Urothelium cell line (cell line): ENCODE measurements around the gene EPAS1.
A peak's percentile ranks its signal among the peaks of the same experiment; 100 is the strongest.

Experiments used
- DNase-seq: peaks from one replicate; pipeline ENCODE4 v3.0.0; 2011; ENCODE audit warnings: low spot score, mixed read lengths
- FAIRE-seq: peaks from 2 replicates; lab custom pipeline; 2011; peaks lifted over from hg19 to GRCh38; lab: Jason Lieb, UNC

Gene EPAS1

DNA sequence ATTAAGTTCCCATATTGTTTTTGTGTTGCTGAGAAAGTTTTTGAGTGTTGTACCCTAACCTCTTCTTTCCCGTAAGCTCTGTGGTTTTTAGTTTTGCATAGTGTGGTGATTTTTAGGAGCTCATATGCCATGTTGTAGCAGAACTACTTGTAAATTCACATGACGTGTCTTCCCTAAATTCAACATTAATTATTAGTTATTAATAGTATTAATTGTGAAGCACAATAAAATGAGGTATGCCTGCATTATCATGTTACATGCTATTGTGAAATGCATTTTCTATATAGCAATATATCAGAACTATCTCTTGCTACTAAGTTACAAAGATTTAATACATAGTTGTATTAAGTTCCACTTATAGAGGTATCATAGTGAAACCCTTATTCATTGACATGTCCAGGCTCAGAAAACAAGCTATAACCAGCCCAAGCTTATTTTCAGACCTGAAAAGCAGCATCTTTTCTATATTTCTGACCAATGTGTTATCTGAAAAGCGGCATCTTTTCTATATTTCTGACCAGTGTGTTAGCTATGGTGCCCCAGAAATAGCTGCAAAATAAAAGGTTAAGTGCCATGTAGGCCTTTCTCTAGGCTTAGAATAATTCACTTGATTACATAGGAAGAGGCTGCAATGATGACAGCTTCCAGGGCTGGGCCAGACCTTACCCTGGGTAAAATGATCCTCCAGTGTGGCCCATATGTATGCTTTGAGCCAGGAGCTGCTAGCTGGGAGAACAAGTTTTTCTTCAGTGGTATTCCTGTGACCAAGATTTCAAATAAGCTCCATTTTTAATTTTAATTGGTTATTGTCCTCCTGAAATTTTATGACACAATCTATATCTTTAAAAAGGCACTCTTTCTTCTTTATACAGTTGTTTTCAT lies 21.6 kb downstream of the EPAS1 start:
- no peak for FAIRE-seq

DNA sequence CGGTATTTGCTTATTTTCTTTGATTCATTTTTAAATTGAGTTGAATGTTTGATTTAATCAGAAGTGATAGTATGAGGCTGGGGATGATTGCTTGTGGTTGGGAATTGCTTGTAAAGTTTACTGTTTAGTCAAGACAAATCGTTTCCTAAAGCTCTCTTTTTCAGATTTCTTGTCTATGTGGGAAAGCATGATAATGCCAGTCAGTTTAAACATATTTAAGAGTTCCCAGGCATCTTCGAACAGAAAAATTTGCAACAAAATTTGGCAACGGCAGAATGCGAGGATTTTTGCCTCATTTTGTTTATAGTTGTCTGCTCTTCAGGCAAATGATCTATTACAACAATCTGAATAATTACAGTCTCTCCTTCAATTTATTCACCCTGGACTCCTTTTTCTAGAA lies 22.5 kb downstream of the EPAS1 start:
- DNase-seq: no peak
- no peak for FAIRE-seq

More for the DNA sequence above, 21.6 kb downstream of the EPAS1 start:
- DNase-seq: no peak

DNA sequence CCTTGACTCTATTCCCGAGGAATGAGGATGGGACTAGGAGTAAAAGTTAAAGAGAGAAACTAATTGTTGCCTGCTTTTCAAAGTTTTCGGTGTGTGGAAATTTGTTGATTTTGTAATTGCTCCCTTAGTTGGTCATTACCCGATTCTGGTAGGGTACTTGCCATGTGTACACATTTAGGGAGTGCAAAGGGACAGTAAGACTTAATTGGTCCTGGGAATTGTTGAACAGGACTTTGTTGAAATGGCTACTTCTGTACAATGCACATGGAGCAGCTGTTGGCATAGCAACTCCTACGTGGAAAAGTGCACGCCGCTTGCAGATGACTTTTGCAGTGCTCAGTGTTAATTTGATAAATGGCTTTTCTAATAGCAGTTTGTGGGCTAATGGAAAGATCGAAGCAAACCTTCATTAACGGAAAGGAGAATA lies 22.9 kb downstream of the EPAS1 start:
- FAIRE-seq (no peak), DNase-seq (no peak)

DNA sequence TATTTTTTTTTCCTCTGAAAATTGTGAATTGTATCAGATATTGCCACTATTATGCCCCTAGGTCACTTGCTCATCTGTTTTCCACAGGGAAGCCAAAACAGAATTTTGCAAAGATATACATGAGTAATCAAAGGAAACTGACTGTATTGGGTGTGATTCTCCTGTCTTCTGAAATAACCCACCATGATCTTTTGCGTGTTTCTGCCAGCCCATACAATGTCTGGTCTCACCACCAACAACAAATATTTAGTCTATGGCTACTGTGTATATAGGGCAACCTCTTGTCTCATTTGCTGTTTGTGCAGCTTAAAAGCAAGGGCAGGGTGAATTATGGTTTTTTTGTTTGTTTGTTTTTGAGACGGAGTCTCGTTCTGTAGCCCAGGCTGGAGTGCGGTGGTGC lies 26.5 kb downstream of the EPAS1 start:
- FAIRE-seq (no peak), DNase-seq (no peak)

DNA sequence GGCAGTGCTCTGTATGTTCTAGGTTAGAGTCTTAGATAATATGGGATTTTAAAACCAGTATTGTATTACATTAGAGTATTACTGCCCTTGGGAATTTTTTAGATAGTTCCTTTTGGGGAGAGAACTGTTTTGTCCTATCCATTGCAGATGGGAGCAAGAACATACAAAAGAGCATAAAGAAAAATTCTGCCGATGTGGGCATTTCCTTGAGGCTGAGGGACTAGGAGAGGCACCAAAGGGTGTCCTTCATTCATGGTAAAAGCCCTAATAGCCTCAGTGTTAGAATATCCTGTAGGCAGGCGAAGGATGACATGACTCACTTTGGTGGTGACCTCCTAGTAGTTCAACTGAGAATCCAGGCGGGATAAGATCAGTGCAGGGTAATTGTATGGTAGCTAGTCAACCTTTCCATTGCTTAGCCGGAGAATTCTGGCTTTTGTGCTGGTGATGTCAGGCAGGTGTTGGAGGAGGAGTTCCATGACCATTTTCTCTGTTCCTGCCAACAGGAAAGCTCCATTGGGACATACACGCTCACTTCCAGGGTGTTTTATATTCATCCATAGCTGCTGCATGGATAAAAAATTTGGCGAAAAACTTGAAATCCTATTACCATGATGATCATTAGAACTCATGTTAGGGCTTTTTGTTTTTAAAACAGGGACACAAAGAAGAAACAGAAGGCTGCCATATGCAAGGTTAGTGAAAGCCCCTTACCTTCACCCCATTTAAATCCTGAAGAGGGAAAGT lies 28.1 kb downstream of the EPAS1 start:
- FAIRE-seq (no peak), DNase-seq (no peak)

DNA sequence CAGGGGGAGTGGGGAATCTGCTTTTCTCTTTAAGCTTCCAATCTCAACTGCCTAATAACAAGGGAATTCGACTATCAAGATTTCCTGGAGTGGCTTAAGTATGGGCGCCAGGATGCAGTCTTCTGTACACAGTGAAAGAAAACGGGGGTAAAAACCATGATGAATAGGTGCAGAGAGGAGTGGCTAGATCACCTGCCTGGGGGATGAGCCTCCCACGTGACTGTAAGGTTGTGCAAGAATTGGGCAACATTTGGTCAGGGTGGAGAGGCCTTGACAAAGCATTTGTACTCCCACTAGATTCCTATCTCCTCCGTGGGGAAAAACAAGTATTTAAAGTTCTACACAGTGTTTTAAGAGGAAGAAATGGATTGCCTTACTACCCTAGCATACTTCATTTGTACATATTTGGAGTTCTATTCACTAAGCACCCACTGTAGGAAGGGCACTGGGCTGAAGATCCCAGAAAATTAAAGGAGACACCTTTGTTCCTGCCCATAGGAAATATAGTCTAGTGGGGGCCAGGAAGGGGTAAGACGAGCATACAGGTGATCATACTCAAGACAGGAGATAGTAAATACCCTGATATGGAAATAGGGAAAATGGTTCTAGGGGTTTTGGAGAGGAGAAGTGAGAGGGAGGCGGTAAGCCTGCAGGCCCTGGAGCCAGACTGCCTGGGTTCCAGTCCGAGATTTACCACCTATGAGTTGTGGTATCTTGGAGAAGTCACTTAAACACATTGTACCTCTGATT lies 29.2 kb downstream of the EPAS1 start:
- FAIRE-seq (no peak), DNase-seq (no peak)

DNA sequence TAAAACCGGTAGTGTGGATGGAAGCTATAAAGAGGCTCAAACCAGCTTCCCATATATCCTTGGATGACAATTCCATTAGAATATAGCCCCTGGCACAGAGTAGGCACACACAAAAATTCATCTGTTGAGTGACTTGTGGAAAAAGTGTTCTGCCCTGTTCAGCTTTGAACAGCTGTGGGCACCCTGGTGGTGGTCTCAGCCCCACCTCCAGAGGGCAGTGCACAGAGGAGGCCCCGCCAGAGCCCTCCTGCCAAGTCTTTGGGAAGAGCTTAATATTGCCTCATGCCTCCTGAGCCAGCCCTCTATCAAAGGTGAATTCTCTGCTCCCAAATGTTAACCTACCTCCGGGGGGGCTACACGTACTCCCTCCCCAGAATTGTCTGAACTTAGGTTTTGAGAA lies 30.4 kb downstream of the EPAS1 start:
- FAIRE-seq (no peak), DNase-seq (no peak)

DNA sequence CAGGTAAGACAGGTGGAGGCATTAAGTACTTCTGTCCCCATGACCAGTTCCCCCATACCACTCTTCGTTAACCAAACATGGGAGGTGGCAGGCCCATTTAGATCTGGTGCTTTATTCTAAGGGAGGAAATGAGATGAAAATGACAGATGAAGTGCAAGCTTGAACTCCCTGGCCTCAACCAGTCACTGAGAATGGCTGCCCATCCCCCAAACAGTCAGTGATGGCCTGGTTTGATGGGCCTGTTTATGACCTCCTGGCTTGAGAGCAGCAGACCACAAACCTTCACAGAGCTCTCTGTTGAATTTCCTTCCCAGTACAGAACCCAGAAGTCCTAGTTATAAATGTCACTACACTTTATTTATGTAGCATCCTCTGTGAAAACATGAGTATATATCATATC lies 31.1 kb downstream of the EPAS1 start:
- no peak for DNase-seq
- FAIRE-seq: no peak

DNA sequence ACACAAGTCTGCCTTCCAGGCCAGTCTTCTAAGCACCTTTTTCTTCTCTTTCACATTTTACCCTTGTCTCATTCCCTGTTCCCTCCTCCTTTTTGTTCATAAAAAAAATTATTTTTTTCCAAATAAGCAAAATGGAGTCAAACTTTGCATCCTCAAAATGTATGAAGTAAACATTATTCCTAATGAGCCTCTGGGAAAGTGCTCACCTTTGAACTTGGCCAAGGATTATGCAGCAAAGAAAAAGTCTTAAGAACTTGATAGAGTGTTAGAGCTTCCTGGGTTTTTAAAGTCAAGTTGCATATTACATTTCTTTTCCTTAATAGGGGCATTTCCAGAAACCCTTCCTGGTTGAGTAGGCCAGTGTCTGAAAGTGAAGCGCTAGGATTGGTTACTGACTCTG lies 31.6 kb downstream of the EPAS1 start:
- FAIRE-seq: no peak
- DNase-seq: no peak

DNA sequence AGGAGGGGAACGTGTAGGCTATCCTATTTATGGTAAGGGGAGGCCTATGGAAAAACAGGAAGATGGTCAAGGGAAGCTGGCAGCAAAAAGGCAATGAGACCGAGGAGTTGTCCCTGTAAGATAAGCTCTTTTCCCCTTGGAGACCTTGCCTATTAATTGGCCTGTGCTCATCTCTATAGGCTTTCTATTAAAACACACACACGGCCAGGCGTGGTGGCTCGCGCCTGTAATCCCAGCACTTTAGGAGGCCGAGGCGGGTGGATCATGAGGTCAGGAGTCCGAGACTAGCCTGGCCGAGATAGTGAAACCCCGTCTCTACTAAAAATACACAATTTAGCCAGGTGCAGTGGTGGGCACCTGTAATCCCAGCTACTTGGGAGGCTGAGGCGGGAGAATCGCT lies 32.1 kb downstream of the EPAS1 start:
- FAIRE-seq (no peak), DNase-seq (no peak)

DNA sequence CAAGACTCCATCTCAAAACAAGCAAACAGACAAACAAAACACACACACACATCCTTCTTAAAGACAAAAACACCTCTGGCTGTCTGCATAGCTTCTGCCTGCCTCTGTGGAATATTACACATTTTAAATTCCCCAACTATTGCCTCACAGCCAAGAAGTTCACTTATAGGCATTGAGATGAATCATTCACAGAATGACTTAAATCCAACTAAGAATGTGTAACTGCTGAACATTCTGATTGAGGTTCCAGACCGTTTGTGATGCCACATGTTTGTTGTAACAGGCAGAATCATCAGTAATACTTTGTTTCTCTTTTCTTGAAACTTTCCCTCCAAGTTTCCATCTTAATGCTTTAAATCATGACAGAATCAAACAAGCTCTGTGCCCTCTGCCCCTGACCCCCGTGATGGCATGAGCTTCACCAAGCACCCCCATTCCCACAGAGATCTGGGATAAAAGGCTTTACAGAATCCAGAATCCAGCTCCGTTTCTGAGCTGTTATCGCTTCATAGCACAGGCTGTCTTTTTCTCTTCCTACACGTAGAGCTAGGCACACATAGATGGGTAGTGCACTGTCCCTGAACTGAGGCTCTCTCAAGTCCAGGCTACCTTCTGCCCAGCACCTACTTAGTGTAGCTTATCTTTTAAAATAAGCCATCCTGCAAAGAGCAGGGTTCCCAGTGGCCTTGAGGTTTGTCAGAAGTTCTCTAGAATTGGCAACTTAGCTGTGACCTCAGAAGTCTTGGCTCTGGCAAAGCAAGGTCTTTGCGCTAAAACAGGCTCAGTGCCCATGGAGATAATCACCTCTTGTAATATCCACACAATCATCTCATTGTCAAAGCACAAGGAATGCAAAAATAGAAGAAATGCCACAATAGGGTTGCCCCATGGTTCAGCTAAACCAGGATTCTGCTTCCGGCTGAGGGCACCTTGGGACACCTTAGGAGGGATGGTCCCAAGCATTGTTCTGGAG lies 32.9 kb downstream of the EPAS1 start:
- DNase-seq (peak; percentile 62), FAIRE-seq (no peak)

DNA sequence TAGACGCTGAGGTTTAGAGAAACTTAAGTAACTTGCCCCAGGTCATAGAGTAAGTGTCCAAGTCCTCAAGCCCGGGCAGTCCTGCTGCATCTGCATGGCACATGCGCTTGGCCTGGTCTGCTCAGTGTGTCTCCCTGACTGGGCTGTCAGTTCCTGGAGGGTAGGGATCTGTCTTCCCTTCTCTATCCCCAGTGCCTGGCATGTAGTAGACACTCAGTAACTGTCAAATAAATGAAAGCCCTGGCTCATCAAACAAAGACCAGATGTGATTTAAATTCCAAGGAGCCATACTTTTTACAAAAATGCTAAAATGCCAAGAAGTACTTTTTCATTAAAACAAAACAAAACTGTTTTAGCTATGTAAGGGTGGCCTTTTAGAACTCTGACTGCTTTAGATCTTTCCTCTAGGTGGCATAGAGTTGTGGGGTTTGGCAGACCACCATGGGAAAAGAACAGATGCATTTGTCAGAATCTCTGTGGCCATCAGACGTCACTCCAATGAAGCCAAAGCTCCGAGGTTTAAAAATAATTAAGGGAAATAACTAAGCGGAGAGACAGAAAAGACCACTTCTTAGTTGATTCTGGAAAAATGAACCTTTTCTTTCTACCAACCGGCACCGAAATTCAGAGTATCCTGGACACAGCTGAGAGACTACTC lies 34.0 kb downstream of the EPAS1 start:
- FAIRE-seq: no peak
- no peak for DNase-seq

DNA sequence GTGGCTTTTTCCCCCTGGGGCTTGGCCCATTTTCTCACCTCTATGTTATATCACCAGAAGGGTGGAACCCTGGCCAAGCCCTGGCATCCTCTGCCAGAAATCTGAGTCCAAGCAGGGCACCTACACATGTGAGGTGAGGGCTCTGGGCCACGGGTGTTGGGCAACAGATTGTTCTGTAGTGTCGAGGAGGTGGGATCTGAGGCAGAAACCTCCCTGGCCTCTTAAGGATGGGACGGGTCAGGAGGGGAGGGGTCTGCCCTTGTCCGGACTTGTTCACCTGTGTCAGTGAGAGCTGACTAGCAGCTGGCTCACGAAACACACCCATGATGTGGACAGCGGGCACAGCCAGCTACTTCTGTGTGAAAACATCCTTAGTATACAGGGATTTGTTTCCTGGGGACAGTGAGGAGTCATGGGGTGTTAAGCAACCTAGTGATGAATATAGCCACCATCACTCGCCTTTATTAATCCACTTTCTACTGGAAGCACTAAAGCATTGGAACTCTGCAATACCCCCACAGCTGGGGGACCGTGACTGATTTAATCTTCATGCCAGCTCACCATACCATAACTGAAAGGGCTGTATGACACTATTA lies 35.6 kb downstream of the EPAS1 start:
- FAIRE-seq (no peak), DNase-seq (no peak)

DNA sequence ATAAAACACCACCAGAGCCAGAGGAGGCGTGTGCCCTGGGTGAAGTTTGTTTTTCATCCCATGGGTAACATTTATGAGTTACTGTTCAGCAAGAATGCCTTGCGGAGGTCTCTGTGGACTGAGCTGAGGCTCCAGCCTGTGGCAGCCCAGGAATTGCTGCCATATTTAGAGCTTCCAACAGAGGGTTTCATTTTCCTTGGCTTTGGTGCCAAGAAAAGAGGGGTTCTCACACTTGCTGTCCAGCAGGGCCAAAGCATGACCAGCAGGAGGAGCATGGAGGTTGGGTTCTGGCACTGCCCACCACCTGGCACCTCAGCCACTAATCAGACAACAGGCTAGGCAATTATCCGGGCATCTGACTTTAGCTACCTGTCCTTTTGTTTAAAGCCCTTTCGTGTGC lies 36.7 kb downstream of the EPAS1 start:
- no peak for DNase-seq
- no peak for FAIRE-seq

DNA sequence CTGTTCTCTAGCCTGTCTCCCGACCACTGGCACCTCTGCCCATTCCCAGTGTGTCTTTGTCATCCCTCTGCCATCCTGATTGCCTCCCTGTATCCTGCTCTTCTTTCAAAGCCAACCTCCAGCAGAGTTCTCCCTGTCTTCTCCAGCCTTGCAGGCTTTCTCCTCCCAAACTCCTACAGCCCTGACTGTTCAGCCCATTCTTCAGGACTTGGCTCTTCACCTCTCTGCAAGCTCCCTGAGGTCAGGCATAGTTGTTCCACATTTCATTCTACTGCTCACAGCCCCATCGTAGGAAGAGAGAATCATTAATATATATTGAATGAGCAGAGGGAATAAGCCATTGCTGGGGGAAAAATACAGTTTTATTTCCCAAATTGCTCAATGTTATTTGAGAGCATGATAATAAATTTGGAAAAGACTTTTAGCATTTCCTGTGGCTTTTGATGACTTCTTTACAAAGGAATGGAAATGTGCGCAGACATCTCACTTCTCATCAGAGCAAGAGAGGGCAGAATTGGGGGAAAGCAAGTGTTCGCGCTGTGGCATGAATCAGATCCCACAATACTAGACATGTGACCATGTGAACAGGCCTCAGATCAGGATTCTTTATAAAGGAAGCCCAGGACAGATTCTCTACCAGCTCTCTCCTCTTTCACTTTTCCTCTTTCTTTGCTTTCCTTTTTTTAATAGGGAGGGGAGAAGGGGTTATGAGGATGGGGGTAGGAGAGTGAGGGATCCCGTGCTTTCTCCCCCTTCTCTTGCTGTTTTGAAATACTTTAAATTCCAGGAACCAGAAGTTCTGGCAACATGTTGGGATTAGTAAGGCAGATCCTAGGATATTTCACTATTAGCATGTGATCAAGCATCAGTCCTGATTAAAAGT lies 37.4 kb downstream of the EPAS1 start:
- peak; percentile 64 for DNase-seq
- no peak for FAIRE-seq

DNA sequence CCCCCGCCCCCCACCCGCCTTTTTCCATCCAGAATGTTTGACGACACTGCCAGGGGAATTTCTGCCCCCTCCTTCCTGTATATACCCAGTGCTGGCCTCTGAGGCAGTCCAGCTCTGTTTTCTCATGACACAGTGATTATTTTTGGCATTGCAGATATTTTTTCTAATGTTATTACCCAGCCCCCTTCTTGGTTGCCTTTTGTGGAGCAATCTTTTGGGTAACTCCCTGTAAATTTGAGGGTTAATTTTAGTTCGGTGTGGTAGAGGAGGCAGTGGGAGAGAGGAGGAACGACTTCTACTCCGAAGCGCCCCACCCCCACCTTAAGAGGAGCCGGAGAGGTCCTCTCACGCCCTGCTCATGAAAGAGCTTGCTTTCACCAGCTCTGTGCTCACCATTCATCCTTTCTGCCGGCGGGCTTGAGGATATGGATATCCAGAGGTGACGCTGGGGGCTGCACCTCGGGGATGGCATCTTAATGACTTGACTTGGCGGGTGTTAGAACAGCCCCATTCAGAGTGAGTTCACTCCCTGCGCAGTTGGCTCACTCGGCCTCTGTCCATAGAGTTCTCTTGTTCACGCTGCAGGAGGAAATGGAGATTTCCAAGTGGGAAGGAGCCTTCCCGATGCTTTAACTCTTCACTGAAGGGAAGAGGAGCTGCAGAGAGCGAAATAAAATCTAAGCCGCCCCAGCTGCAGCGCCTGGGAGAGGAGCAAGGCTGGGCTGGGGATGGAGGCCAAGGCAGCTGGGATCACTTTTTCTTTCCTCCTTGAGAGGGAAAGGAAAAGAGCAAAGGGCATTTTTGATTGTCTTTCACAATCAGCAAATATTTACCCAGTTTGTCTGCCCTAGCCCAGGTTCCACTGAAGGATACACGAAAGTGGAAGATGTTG lies 38.4 kb downstream of the EPAS1 start:
- FAIRE-seq (no peak), DNase-seq (peak; percentile 65)

DNA sequence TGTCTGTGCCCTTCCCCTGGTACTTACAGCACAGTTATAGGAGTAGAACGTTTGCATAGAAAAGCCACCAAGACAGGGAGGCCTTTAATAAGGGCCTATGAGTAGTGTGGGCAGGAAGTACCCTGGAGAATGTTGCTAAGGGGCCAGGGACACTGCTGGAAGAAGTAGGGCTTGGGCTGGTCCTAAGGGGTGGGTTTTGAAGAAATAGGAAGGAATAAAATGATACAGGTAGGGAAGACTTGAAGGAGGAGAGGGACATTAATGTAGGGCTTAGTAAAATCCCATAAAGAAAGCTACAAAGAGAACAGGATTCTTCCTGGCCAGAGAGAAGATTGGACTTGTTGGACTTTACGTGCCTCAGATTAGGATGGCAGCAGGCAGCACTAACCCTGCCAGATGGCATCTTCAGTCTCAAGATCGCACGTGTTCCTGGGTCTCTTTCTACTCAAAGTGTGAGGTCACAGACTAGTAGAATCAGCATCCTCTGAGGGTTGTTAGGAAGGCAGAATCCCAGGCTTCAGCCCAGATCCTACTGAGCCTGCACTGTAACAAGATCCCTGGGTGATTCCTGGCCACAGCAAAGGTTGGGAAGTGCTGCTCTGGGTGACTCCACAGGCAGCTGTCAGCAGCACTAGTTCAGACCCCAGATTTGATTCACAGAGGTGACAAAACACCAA lies 39.2 kb downstream of the EPAS1 start:
- FAIRE-seq (no peak), DNase-seq (no peak)
